B cell (primary cell): ENCODE data around the gene DHX36. TPM values are rescaled to one million over a fixed set of nuclear protein-coding genes. Genes with fewer than 3 reads are reported as not detected.

Experiments used
- ATAC-seq: fragments of 200-7000 bp; cut with Tn5 transposase; one replicate; pipeline ENCODE4 v1.10.0; 2021; ENCODE audit warnings: low read depth, mild to moderate bottlenecking, moderate number of reproducible peaks, moderate library complexity
- CTCF ChIA-PET: fragments of 350-600 bp; sonication (Branson Sonifier 250); formaldehyde crosslinking; loops from one replicate; lab custom pipeline; 2021; ENCODE audit warnings: antibody characterized with exemption, inconsistent platforms; lab: Charles Lee
- POLR2A ChIA-PET: fragments of 350-600 bp; sonication (Branson Sonifier 250); formaldehyde crosslinking; loops from one replicate; lab custom pipeline; 2021; ENCODE audit warnings: antibody characterized with exemption; lab: Charles Lee
- DNase-seq: peaks from one replicate; pipeline ENCODE4 v3.0.0; 2013
- H2AFZ ChIP-seq: 2 replicates; pipeline ENCODE4 v1.6.1; 2012; ENCODE audit warnings: mild to moderate bottlenecking, low read depth, low read length; ENCODE audit not compliant: insufficient read depth, poor library complexity, severe bottlenecking
- H3K27ac ChIP-seq, 2 donors: 1 replicate in 1 of 2; 2 replicates in 1 of 2; pipeline ENCODE4 v1.5.1; 2012 to 2013; ENCODE audit warnings: low read length in 2 of 2, mild to moderate bottlenecking in 2 of 2, moderate library complexity in 1 of 2
- H3K27me3 ChIP-seq, 4 experiments: fragments of 200-600 bp in 1 of 4; sonication (generic) in 1 of 4; replicated peaks in 1 of 4; 1 replicate in 2 of 4; 2 replicates in 2 of 4; pipeline versions ENCODE4 v1.6.1 to v1.7.0; 2013 to 2016; ENCODE audit warnings: low read length in 3 of 4, mild to moderate bottlenecking in 2 of 4, mixed read lengths in 1 of 4, moderate library complexity in 1 of 4; ENCODE audit not compliant: insufficient read depth in 4 of 4, control insufficient read depth in 3 of 4; ENCODE audit errors: control extremely low read depth in 1 of 4
- H3K36me3 ChIP-seq, 2 experiments: replicated peaks in 1 of 2; 1 replicate in 1 of 2; 2 replicates in 1 of 2; pipeline versions ENCODE4 v1.6.1 to v1.7.1; 2013; ENCODE audit warnings: low read length in 1 of 2; ENCODE audit not compliant: insufficient read depth in 2 of 2, control insufficient read depth in 1 of 2; ENCODE audit errors: control extremely low read depth in 1 of 2, extremely low read depth in 1 of 2
- H3K4me1 ChIP-seq, 2 donors: fragments of 200-600 bp in 1 of 2; sonication (generic) in 1 of 2; 1 replicate in 1 of 2; 2 replicates in 1 of 2; pipeline versions ENCODE4 v1.5.1 to v1.6.1; 2013 to 2017; ENCODE audit warnings: low read length in 2 of 2; ENCODE audit not compliant: control insufficient read depth in 2 of 2, insufficient read depth in 2 of 2
- H3K4me2 ChIP-seq: replicated peaks from 2 replicates; pipeline ENCODE3; 2012; ENCODE audit warnings: mild to moderate bottlenecking, low read depth, low read length; ENCODE audit not compliant: poor library complexity, severe bottlenecking
- H3K4me3 ChIP-seq, 5 experiments: fragments of 200-600 bp in 1 of 5; sonication (generic) in 1 of 5; 1 replicate in 3 of 5; 2 replicates in 2 of 5; pipeline versions ENCODE4 v1.5.1 to v1.7.0; 2011 to 2016; ENCODE audit warnings: low read length in 4 of 5, mild to moderate bottlenecking in 4 of 5, low read depth in 2 of 5, control low read depth in 1 of 5, moderate library complexity in 1 of 5; ENCODE audit not compliant: insufficient read depth in 1 of 5; ENCODE audit errors: control extremely low read depth in 1 of 5, extremely low read depth in 1 of 5
- H3K79me2 ChIP-seq: fragments of 200-600 bp; sonication (generic); one replicate; pipeline ENCODE4 v1.6.0; 2016; ENCODE audit warnings: low read length; ENCODE audit not compliant: control insufficient read depth, insufficient read depth
- H3K9ac ChIP-seq: fragments of 200-600 bp; sonication (generic); 2 replicates; pipeline ENCODE4 v1.6.1; 2017; ENCODE audit warnings: mild to moderate bottlenecking, low read length, moderate library complexity
- H3K9me3 ChIP-seq, 3 donors: one replicate each; pipeline versions ENCODE4 v1.6.1 to v1.7.1; 2013; ENCODE audit warnings: low read length in 2 of 3; ENCODE audit not compliant: control insufficient read depth in 2 of 3, insufficient read depth in 1 of 3; ENCODE audit errors: control extremely low read depth in 1 of 3
- H4K20me1 ChIP-seq: 2 replicates; pipeline ENCODE4 v1.6.0; 2012; ENCODE audit warnings: mild to moderate bottlenecking, low read length; ENCODE audit not compliant: insufficient read depth, control insufficient read depth, poor library complexity, severe bottlenecking
- H3K27ac Mint-ChIP-seq: one replicate; pipeline ENCODE4 v1.8.0; 2021; ENCODE audit warnings: mixed read lengths
- H3K27me3 Mint-ChIP-seq: one replicate; pipeline ENCODE4 v1.8.0; 2021; ENCODE audit warnings: mixed read lengths
- H3K4me1 Mint-ChIP-seq: one replicate; pipeline ENCODE4 v1.8.0; 2021; ENCODE audit warnings: mixed read lengths
- H3K4me3 Mint-ChIP-seq: one replicate; pipeline ENCODE4 v1.8.0; 2021; ENCODE audit warnings: mixed read lengths
- H3K9me3 Mint-ChIP-seq: one replicate; pipeline ENCODE4 v1.8.0; 2022; ENCODE audit warnings: mixed read lengths; ENCODE audit not compliant: insufficient read depth
- CTCF ChIP-seq: fragments of 200-600 bp; IDR thresholded peaks from one replicate; pipeline ENCODE4 v1.8.0; 2022; ENCODE audit warnings: antibody characterized with exemption, mild to moderate bottlenecking
- EZH2 ChIP-seq: IDR thresholded peaks from 2 replicates; pipeline ENCODE4 v1.6.1; 2012; ENCODE audit warnings: borderline replicate concordance, low read depth, mild to moderate bottlenecking, moderate library complexity, low read length; ENCODE audit not compliant: insufficient read depth, poor library complexity, severe bottlenecking
- WGBS: methylation state at CpG from one replicate; pipeline ENCODE4 v1.1.5; 2013; ENCODE audit warnings: missing lambda C conversion rate; ENCODE audit not compliant: insufficient coverage; 5-methylcytosine and 5-hydroxymethylcytosine counted together
- intact Hi-C: fragments of 100-400 bp; cut with micrococcal nuclease; formaldehyde crosslinking; loops from one replicate; pipeline ENCODE4 v1.10.0; 2022
- polyA plus RNA-seq: library from polyadenylated mRNA; depleted of rRNA; stranded (reverse); fragments of >200 nt; gene quantifications from 2 replicates; pipeline ENCODE4 v1.2.3, GENCODE V29; 2012
- total RNA-seq, 2 donors: library from RNA; stranded (reverse); fragments of 120-200 nt in 1 of 2; gene quantifications; 1 replicate in 1 of 2; 2 replicates in 1 of 2; pipeline versions ENCODE4 v1.2.3 to v1.2.4, GENCODE V29; 2013 to 2022

DHX36 gene
- total and polyA plus RNA-seq, 2 donors (not counting 1 experiment from before 2014, with no cell fraction given), result 33.4 to 113 TPM

- H3K27me3 Mint-ChIP-seq, result peaks cover 7% of the 10 kb centered on the region
- DNase-seq, result no peak
- H3K4me3 ChIP-seq, result no peak overlapping the region
- TF ChIP-seq EZH2, result no peak
- no peak for TF ChIP-seq CTCF
- no peak overlapping the region for H3K9ac ChIP-seq
- H3K9me3 Mint-ChIP-seq, result no peaks in the 10 kb centered on the region
- no peaks in the 10 kb centered on the region for H4K20me1 ChIP-seq
- no peak for ATAC-seq
- no peaks in the 10 kb centered on the region for H3K79me2 ChIP-seq
- H3K27me3 ChIP-seq, result peaks cover 0 to 2% (median 0%) of the 10 kb centered on the region in 4 experiments
- H3K36me3 ChIP-seq, result no peaks in the 10 kb centered on the region
- no peaks in the 10 kb centered on the region for H3K4me1 ChIP-seq
- H3K9me3 ChIP-seq, result no peaks in the 10 kb centered on the region
- no CpG with 5 or more reads among the region's 2 CpGs for WGBS
- intact Hi-C loops, result no loop called here
- H3K4me1 Mint-ChIP-seq, result no peaks in the 10 kb centered on the region
- no peak overlapping the region for H3K27ac ChIP-seq
- no peak overlapping the region for H3K4me2 ChIP-seq
- H2AFZ ChIP-seq, result no peak overlapping the region
- ChIA-PET POLR2A (no interaction called here), CTCF (no interaction called here)
- H3K27ac Mint-ChIP-seq, result no peak overlapping the region
- no peak overlapping the region for H3K4me3 Mint-ChIP-seq
Observed at GRCh38 chr3:154345422-154346122, 21.3 kb upstream of the DHX36 start.

- H3K4me1 Mint-ChIP-seq, result no peaks in the 10 kb centered on the region
- H3K79me2 ChIP-seq, result no peaks in the 10 kb centered on the region
- H3K4me3 ChIP-seq, result no peak overlapping the region
- WGBS, result 100% methylated on average over 1 of the region's 4 CpGs
- H3K9me3 ChIP-seq, result no peaks in the 10 kb centered on the region
- H3K4me1 ChIP-seq, result no peaks in the 10 kb centered on the region
- no peak for DNase-seq
- H3K4me2 ChIP-seq, result no peak overlapping the region
- H3K27me3 Mint-ChIP-seq, result peaks cover 9% of the 10 kb centered on the region
- no peak overlapping the region for H3K27ac Mint-ChIP-seq
- ATAC-seq, result no peak
- H3K36me3 ChIP-seq, result no peaks in the 10 kb centered on the region
- CTCF ChIA-PET, result no interaction called here
- TF ChIP-seq EZH2, result no peak
- no peak for TF ChIP-seq CTCF
- no peaks in the 10 kb centered on the region for H3K9me3 Mint-ChIP-seq
- no peaks in the 10 kb centered on the region for H4K20me1 ChIP-seq
- POLR2A ChIA-PET, result no interaction called here
- intact Hi-C loops, result loop anchor here (10.0 kb wide), 1 partner anchor 616 kb away; no protein-coding TSS in a partner anchor
- peaks cover 0 to 3% (median 0%) of the 10 kb centered on the region in 4 experiments for H3K27me3 ChIP-seq
- H2AFZ ChIP-seq, result no peak overlapping the region
- no peak overlapping the region for H3K9ac ChIP-seq
- no peak overlapping the region for H3K27ac ChIP-seq
- H3K4me3 Mint-ChIP-seq, result no peak overlapping the region
Observed at GRCh38 chr3:154338570-154338969, 14.3 kb upstream of the DHX36 start.
